ENCODE measurements around the gene CDKAL1. TPM values are rescaled to one million over a fixed set of nuclear protein-coding genes. Genes with fewer than 3 reads are reported as not detected.

Gene CDKAL1
- total and polyA plus RNA-seq, 4 donors, result 3.0 to 21.7 (median 9.4) TPM

DNA sequence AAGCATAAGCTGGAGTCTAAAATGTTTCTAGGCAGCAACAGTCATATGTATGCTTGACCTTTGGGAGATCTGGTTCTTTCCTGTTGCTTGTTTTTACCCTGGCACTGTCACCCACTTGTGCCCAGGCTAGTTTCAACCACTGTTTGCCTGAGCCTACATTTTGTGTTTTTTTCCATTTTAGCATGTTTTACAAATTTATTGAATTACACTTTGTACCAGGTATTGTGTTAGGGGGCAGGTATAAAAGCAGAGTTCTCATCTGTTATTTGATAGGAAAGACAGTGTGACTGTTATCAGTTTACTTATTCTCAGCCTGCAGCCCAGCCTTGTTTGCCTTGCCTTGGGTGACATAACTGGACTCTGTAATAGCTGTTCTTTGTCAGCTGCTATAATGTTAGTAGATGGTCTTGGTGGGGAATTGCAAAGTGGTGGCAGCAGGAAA is 147.0 kb downstream of the CDKAL1 start:
- Histone ChIP-seq H3K27me3 (ENCODE audit: control insufficient read depth in 1 of 2, insufficient read depth in 2 of 2, low read length in 1 of 2) (no peaks in the 10 kb centered on the region), H3K4me3 (ENCODE audit: low read length in 2 of 2) (no peak overlapping the region), H3K4me1 (ENCODE audit: control insufficient read depth in 1 of 2, insufficient read depth in 2 of 2, low read length in 2 of 2) (no peaks in the 10 kb centered on the region), H3K36me3 (ENCODE audit: control insufficient read depth in 1 of 2, insufficient read depth in 2 of 2, low read length in 1 of 2) (no peaks in the 10 kb centered on the region), H3K9me3 (ENCODE audit: control insufficient read depth, low read length) (no peaks in the 10 kb centered on the region), H3K27ac (ENCODE audit: low read depth in 1 of 2, low read length in 2 of 2) (no peak overlapping the region)
- ATAC-seq (ENCODE audit: low FRiP score) (no peak), DNase-seq (no peak)
- intact Hi-C loops (cut with DNase I), result no loop called here

DNA sequence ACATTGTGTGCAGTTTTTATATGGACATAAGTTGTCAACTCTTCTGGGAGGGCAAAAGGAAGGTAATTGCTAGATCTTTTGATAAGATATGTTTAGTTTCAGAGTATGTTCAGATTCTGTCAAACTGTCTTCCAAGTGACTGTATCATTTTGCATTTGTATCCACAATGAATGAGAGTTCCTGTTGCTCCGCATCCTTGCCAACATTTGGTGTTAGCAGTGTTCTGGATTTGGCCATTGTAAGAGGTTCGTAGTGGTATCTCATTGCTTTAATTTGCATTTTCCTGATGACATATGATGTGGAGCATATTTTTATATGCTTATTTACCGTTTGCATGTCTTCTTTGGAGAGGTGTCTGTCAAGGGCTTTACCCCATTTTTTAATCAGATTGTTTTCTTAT is 150.2 kb downstream of the CDKAL1 start:
- Histone ChIP-seq H3K27ac (ENCODE audit: low read depth in 1 of 2, low read length in 2 of 2) (no peak overlapping the region), H3K4me1 (ENCODE audit: control insufficient read depth in 1 of 2, insufficient read depth in 2 of 2, low read length in 2 of 2) (no peaks in the 10 kb centered on the region), H3K9me3 (ENCODE audit: control insufficient read depth, low read length) (no peaks in the 10 kb centered on the region), H3K36me3 (ENCODE audit: control insufficient read depth in 1 of 2, insufficient read depth in 2 of 2, low read length in 1 of 2) (no peaks in the 10 kb centered on the region), H3K27me3 (ENCODE audit: control insufficient read depth in 1 of 2, insufficient read depth in 2 of 2, low read length in 1 of 2) (no peaks in the 10 kb centered on the region), H3K4me3 (ENCODE audit: low read length in 2 of 2) (no peak overlapping the region)
- WGBS, 2 donors, result 96 to 98% methylated on average over 3 of the region's 3 CpGs
- intact Hi-C loops (cut with DNase I), result no loop called here
- ATAC-seq (ENCODE audit: low FRiP score) (no peak), DNase-seq (no peak)

DNA sequence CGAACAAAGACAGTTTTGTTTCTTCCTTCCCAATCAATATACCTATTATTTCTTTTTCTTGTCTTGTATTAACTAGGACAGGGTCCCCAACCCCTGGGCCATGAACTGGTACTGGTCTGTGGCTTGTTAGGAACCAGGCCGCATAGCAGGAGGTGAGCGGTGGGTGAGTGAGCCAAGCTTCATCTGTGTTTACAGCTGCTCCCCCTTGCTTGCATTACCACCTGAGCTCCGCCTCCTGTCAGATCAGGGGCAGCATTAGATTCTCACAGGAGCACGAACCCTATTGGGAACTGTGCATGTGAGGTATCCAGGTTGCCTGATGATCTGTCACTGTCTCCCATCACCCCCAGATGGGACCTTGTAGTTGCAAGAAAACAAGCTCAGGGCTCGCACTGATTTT is 151.9 kb downstream of the CDKAL1 start:
- no peaks in the 10 kb centered on the region for H3K36me3 ChIP-seq (ENCODE audit: control insufficient read depth in 1 of 2, insufficient read depth in 2 of 2, low read length in 1 of 2)
- DNase-seq, result no peak
- H3K27me3 ChIP-seq (ENCODE audit: control insufficient read depth in 1 of 2, insufficient read depth in 2 of 2, low read length in 1 of 2), result no peaks in the 10 kb centered on the region
- H3K4me1 ChIP-seq (ENCODE audit: control insufficient read depth in 1 of 2, insufficient read depth in 2 of 2, low read length in 2 of 2), result no peaks in the 10 kb centered on the region
- H3K9me3 ChIP-seq (ENCODE audit: control insufficient read depth, low read length), result no peaks in the 10 kb centered on the region
- no peak for ATAC-seq (ENCODE audit: low FRiP score)
- WGBS, 2 donors, result 91 to 93% methylated on average over 6 of the region's 6 CpGs
- no peak overlapping the region for H3K4me3 ChIP-seq (ENCODE audit: low read length in 2 of 2)
- H3K27ac ChIP-seq (ENCODE audit: low read depth in 1 of 2, low read length in 2 of 2), result no peak overlapping the region
- intact Hi-C loops (cut with DNase I), result no loop called here

DNA sequence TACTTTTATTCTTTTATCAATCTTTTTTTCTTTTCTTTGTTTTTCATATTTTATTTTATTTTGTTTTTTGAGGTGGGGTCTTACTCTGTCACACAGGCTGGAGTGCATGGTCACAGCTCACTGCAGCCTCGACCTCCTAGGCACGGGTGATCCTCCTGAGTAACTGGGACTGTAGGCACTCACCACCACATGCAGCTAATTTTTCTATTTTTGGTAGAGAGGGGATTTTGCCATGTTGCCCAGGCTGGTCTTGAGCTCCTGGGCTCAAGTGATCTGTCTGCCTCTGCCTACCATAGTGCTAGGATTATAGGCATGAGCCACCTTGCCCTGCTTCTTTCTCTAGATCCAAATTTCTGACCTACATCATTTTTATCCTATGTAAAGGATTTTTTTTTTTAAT is 153.2 kb downstream of the CDKAL1 start:
- Histone ChIP-seq H3K4me3 (ENCODE audit: low read length in 2 of 2) (no peak overlapping the region), H3K27ac (ENCODE audit: low read depth in 1 of 2, low read length in 2 of 2) (no peak overlapping the region), H3K9me3 (ENCODE audit: control insufficient read depth, low read length) (no peaks in the 10 kb centered on the region), H3K36me3 (ENCODE audit: control insufficient read depth in 1 of 2, insufficient read depth in 2 of 2, low read length in 1 of 2) (no peaks in the 10 kb centered on the region), H3K4me1 (ENCODE audit: control insufficient read depth in 1 of 2, insufficient read depth in 2 of 2, low read length in 2 of 2) (no peaks in the 10 kb centered on the region), H3K27me3 (ENCODE audit: control insufficient read depth in 1 of 2, insufficient read depth in 2 of 2, low read length in 1 of 2) (no peaks in the 10 kb centered on the region)
- intact Hi-C loops (cut with DNase I), result no loop called here
- no peak for DNase-seq
- WGBS, 2 donors, result 94 to 97% methylated on average over 2 of the region's 2 CpGs
- no peak for ATAC-seq (ENCODE audit: low FRiP score)

DNA sequence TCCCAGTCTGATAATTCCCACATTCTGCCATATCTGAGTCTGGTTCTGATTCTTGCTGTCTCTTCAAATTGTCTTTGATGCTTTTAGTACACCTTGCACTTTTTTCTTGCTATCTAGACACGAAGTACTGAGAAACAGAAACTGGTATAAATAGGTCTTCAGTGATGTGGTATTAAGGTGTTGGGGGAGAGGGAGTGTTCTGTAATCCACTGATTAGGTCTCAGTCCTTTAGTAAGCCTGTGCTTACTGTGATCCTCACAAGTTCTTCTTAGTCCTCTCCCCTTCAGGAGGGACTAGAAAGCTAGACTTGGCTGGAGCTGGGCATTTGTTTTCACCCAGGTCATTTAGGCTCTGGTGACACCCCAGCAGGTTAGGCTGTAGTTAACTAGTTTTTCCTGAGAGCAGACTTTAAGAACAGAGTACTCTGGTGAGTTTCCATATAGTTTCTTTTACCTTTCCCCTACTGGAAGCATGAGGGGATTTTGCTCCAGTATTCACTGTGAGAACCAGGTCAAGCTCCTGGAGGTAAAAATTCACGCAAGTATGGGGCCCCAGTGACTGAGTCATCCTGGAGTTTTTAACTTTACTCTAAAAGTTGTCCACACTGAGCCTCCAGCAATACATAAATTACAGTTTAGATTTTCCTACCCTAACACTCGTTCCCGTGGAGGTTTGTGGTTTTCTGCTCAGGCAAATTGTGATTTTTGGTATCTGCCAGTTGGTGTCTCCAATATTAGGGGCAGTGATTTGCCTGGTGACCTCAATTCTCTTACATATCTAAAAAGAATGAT is 154.6 kb downstream of the CDKAL1 start:
- Histone ChIP-seq H3K4me1 (ENCODE audit: control insufficient read depth in 1 of 2, insufficient read depth in 2 of 2, low read length in 2 of 2) (no peaks in the 10 kb centered on the region), H3K4me3 (ENCODE audit: low read length in 2 of 2) (no peak overlapping the region), H3K27ac (ENCODE audit: low read depth in 1 of 2, low read length in 2 of 2) (no peak overlapping the region), H3K9me3 (ENCODE audit: control insufficient read depth, low read length) (no peaks in the 10 kb centered on the region), H3K27me3 (ENCODE audit: control insufficient read depth in 1 of 2, insufficient read depth in 2 of 2, low read length in 1 of 2) (no peaks in the 10 kb centered on the region), H3K36me3 (ENCODE audit: control insufficient read depth in 1 of 2, insufficient read depth in 2 of 2, low read length in 1 of 2) (no peaks in the 10 kb centered on the region)
- 84 to 88% methylated on average over 4 of the region's 4 CpGs for WGBS, 2 donors
- intact Hi-C loops (cut with DNase I), result no loop called here
- DNase-seq, result no peak
- ATAC-seq (ENCODE audit: low FRiP score), result no peak

DNA sequence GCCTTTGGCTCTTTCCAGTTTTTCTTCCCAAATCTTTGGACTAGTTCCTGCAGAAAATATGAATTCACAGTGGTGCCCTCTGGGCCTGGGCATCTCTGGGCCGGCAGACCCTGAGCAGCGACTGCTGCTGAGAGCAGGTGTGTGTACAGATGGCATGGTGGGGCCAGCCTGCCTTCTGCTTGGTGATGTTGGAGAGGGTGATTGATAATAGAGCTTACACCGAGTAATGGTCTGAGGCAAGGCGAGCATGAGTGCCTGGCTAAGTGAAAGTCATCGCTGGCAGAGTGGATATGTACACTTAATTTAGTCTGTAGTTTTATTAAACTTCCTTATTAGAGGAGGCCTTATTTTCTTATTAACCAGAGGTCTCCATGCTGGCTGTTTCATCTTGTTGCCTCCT is 156.9 kb downstream of the CDKAL1 start:
- Histone ChIP-seq H3K27ac (ENCODE audit: low read depth in 1 of 2, low read length in 2 of 2) (no peak overlapping the region), H3K36me3 (ENCODE audit: control insufficient read depth in 1 of 2, insufficient read depth in 2 of 2, low read length in 1 of 2) (no peaks in the 10 kb centered on the region), H3K4me3 (ENCODE audit: low read length in 2 of 2) (no peak overlapping the region), H3K4me1 (ENCODE audit: control insufficient read depth in 1 of 2, insufficient read depth in 2 of 2, low read length in 2 of 2) (no peaks in the 10 kb centered on the region), H3K9me3 (ENCODE audit: control insufficient read depth, low read length) (no peaks in the 10 kb centered on the region), H3K27me3 (ENCODE audit: control insufficient read depth in 1 of 2, insufficient read depth in 2 of 2, low read length in 1 of 2) (no peaks in the 10 kb centered on the region)
- intact Hi-C loops (cut with DNase I), result no loop called here
- DNase-seq, result no peak
- WGBS, 2 donors, result 96 to 98% methylated on average over 5 of the region's 5 CpGs
- ATAC-seq (ENCODE audit: low FRiP score), result no peak

DNA sequence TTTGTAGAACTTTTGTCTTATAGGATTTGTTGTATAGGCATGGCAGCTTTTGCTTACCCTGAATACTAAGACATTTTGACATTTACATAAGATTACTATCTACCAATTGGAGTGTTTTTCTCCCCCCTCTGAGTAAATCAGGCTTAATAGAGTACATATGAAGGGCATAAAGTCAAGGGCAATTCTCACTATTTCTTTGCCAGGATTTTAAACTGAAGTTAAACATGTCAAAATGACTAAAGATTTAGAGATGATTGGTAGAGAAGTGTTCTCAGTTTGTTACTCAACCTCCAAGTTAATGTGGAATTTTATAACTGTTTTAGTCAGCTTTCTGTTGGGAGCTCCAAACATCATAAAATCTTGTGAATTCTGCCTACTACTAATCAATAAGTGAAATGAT is 157.8 kb downstream of the CDKAL1 start:
- H3K4me1 ChIP-seq (ENCODE audit: control insufficient read depth in 1 of 2, insufficient read depth in 2 of 2, low read length in 2 of 2), result no peaks in the 10 kb centered on the region
- no peak overlapping the region for H3K27ac ChIP-seq (ENCODE audit: low read depth in 1 of 2, low read length in 2 of 2)
- DNase-seq (no peak), ATAC-seq (ENCODE audit: low FRiP score) (no peak)
- H3K4me3 ChIP-seq (ENCODE audit: low read length in 2 of 2), result no peak overlapping the region
- H3K36me3 ChIP-seq (ENCODE audit: control insufficient read depth in 1 of 2, insufficient read depth in 2 of 2, low read length in 1 of 2), result no peaks in the 10 kb centered on the region
- no peaks in the 10 kb centered on the region for H3K27me3 ChIP-seq (ENCODE audit: control insufficient read depth in 1 of 2, insufficient read depth in 2 of 2, low read length in 1 of 2)
- no peaks in the 10 kb centered on the region for H3K9me3 ChIP-seq (ENCODE audit: control insufficient read depth, low read length)
- intact Hi-C loops (cut with DNase I), result no loop called here

DNA sequence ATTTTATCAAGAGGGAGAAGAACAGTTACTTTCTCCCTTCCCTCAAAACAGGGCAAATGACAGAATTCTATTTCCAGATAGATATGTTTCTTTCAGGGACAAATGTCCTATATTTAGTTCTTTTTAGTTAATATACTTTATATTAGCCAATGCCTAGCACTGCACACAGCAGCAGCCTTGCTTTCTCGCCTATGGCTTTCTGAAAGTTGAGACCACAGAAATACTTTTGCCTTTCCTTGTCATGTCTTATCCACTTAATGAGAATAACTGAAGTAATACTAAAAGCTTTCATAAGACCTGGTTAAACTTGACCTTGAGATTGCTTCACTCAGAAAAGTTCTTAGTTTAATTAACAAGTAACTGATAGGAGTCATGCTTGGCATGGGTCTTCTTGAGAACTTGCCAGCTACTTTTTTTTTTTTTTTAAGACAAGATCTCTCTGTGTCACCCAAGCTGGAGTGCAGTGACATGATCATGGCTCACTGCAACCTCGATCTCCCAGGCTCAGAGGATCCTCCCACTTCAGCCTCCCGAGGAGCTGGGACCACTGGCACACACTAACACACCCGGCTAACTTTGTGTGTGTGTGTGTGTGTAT is 159.3 kb downstream of the CDKAL1 start:
- intact Hi-C loops (cut with DNase I), result no loop called here
- Histone ChIP-seq H3K36me3 (ENCODE audit: control insufficient read depth in 1 of 2, insufficient read depth in 2 of 2, low read length in 1 of 2) (no peaks in the 10 kb centered on the region), H3K27me3 (ENCODE audit: control insufficient read depth in 1 of 2, insufficient read depth in 2 of 2, low read length in 1 of 2) (no peaks in the 10 kb centered on the region), H3K27ac (ENCODE audit: low read depth in 1 of 2, low read length in 2 of 2) (no peak overlapping the region), H3K4me1 (ENCODE audit: control insufficient read depth in 1 of 2, insufficient read depth in 2 of 2, low read length in 2 of 2) (no peaks in the 10 kb centered on the region), H3K9me3 (ENCODE audit: control insufficient read depth, low read length) (no peaks in the 10 kb centered on the region), H3K4me3 (ENCODE audit: low read length in 2 of 2) (no peak overlapping the region)
- 74 to 83% methylated on average over 4 of the region's 4 CpGs for WGBS, 2 donors
- no peak for DNase-seq
- ATAC-seq (ENCODE audit: low FRiP score), result no peak

DNA sequence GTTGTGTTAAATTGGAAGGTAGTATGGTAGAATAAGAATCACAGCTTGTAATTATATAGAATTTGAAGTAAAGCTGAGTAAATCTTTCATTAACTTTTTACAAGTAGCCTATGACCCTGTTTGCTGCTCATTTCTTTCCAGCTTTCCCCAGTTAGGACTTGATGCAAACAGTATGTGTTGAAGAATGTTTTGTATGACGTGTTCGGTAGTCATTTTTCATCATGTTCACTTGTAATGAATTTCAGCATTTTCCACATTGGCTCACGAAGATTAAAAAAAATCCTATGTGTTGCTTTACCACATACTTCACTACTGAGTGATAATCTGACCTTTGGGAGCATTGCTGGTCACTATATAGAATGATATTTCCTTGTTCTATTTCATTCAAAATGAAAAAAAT is 162.4 kb downstream of the CDKAL1 start:
- no peak for DNase-seq
- no peaks in the 10 kb centered on the region for H3K4me1 ChIP-seq (ENCODE audit: control insufficient read depth in 1 of 2, insufficient read depth in 2 of 2, low read length in 2 of 2)
- WGBS, 2 donors, result 90 to 96% methylated on average over 3 of the region's 3 CpGs

More for the DNA sequence above, 162.4 kb downstream of the CDKAL1 start:
- intact Hi-C loops (cut with DNase I), result no loop called here
- Histone ChIP-seq H3K36me3 (ENCODE audit: control insufficient read depth in 1 of 2, insufficient read depth in 2 of 2, low read length in 1 of 2) (no peaks in the 10 kb centered on the region), H3K27ac (ENCODE audit: low read depth in 1 of 2, low read length in 2 of 2) (no peak overlapping the region), H3K27me3 (ENCODE audit: control insufficient read depth in 1 of 2, insufficient read depth in 2 of 2, low read length in 1 of 2) (no peaks in the 10 kb centered on the region), H3K9me3 (ENCODE audit: control insufficient read depth, low read length) (no peaks in the 10 kb centered on the region), H3K4me3 (ENCODE audit: low read length in 2 of 2) (no peak overlapping the region)
- ATAC-seq (ENCODE audit: low FRiP score), result no peak
